ENCODE results near the gene POLR2C.
"Not testable (repeated sequence)": the region's sequence is repeated elsewhere in the genome, so short reads cannot be mapped to it uniquely, and the experiment has no call there.

Gene POLR2C

DNA sequence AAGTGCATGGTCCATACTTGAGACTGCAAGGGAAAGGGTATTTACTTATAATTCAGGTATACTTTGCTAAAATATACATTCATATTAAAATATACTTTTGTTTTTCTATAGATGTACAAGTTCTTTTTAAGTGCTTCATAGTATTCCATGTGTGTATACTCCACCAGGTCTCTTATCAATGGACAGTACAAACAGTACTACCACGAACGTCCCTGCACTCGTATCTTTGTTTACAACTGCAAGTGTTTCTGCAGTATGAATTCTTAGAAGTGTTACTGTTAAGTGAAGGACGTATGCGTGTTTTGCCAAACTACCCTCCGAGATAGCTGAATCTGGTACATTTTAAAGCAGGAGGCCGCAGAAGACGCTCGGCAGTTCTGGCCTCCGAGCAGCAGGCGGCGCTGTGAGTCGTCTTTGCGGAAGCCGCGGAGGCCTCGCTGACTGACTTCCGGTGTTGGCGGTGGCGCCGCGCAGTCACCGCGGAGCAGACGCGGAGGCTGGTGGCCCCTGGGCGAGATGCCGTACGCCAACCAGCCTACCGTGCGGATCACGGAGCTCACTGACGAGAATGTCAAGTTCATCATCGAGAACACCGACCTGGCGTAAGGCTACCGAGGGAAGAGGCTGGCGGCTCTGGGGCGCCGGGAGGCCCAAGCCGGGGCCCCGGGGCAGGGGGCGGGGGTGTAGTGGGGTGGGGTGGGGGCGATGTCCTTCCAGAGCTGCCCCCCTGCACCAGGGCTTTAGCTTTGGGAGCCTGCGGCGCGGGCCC lies at the start of gene POLR2C:
Gene POLR2C (plus strand): TSS at position 471 of the 769 bp plus-strand sequence. CDS start 46 bp downstream, at position 517.
- DNase-seq (ENCODE audit: low spot score) = peak; percentile 93

DNA sequence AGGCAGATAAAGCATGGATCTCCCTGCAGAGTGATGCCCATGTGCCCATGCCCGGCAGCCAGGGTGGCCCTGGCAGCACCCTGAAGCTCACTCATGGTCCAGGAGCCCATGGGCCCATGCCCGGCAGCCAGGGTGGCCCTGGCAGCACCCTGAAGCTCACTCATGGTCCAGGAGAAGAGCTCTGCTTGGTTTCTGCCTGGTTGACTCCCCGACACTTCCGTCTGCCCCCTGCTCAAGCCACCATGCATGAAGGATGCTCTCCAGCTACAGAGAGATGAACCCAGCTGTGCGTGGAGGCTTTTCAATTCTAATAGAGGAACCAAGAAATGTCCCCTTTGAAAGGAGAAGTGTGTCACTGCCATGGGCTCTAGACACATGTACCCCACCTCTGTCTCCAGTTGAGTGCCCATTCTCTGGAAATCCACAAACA lies 49.2 kb upstream of the POLR2C start:
- no peak for DNase-seq (ENCODE audit: low spot score)

DNA sequence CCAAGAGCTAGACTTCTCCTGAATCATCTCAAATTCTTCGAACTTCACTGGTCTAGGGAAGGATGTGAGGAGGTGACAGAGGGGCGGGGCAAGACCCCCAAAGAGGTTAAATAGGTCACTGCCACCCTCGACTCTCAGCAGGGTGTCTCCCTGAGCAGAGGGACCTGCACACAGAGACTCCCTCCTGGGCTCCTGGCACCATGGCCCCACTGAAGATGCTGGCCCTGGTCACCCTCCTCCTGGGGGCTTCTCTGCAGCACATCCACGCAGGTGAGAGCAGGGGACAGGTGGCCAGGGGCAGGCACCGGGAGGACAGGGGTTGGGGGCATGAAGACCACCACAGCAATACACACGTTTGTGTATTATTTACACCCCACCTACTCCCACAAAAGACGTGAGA lies 48.7 kb upstream of the POLR2C start:
- no peak for DNase-seq (ENCODE audit: low spot score)

DNA sequence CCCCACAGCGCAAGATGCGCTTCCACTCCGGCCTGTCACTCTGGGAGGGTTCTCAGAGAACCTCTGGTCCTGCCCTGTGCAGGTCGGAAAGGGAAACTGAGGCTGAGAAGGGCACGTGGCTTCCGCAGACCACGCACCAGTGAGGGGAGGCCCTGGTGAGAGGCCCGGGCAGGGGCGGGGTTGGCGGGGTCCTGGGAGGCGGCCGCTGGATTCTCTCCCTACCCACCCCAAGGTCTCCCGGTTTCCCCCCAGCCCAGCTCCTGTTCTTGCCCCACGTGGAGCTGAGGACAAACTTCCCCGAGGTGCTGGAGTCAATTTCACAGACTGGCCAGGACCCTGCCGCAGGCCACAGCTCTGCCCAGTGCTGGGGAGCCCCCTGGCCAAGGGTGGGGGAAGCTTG lies 46.4 kb upstream of the POLR2C start:
- DNase-seq (ENCODE audit: low spot score) = no peak

DNA sequence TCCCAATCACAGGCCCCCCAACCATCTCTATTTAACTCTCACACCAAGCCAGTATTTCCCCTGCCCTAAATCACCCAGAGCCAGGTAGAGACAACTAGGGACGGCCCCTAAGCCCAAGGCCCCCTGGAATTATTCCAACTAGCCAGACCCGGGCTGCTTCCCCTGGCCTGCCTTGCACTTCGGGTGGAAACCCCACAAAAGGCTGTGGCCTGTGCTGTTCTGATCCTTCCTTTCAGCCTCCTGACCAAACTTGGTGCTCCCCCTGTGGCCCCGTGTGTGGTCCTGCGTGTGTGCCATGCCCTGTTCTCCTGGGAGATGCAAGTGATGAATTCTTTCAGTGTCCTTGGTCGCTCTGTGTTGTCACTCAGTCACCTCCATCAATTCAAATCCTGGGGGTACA lies 43.0 kb upstream of the POLR2C start:
- DNase-seq (ENCODE audit: low spot score) = no peak

DNA sequence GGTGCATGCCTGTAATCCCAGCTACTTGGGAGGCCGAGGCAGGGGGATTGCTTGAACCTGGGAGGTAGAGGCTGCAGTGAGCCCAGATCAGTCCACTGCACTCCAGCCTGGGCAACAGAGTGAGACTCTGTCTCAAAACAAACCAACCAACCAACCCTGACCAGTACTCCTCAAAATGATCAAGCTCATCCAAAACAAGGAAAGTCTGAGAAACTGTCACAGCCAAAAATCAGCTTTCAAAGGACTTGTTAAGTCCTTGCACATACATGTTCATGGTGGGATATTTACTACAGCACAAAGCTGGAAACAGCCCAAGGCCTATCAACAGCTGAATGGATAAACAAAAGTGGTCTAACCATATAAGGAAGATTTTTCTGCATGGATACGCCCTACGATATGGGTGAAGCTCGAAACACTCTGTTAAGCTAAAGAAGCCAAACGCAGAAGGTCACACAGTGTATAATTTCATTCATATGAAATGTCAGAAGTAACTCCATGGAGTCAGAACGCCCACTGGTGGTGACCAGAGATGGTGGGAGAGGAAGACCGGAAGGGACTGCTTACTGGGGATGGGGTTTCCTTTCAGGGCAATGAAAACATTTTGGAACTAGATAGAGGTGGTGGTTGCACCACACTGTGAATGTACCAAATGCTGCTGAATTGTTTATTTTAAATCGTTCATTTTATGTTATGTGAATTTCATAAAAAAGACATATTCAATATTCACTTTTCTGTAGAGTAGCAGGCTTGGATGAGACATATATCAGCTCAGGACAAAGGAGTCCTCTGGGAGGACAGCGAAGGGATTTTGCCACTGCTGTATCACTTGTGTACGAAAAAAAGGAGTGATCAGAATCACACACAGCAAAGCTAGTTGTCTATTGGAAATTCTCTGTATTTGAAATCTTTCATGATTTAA lies 40.2 kb upstream of the POLR2C start:
- DNase-seq (ENCODE audit: low spot score) = no peak

DNA sequence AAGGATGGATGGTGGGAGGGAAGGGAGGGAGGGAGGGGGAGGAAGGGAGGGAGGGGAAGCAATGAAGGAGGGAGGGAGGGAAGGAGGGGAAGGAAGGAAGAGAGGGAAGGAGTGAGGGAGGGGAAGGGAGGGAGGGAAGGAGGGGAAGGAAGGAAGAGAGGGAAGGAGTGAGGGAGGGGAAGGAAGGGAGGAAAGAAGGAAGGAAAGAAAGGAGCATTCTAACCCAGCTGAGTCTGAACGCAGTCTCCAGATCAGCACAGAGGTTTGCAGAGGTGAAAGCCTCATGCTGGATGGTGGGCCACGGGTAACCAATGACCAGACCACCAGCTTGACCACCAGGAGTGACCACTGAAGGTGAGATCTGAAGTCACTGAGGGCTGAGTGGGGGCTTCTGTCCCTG lies 39.3 kb upstream of the POLR2C start:
- no peak for DNase-seq (ENCODE audit: low spot score)

DNA sequence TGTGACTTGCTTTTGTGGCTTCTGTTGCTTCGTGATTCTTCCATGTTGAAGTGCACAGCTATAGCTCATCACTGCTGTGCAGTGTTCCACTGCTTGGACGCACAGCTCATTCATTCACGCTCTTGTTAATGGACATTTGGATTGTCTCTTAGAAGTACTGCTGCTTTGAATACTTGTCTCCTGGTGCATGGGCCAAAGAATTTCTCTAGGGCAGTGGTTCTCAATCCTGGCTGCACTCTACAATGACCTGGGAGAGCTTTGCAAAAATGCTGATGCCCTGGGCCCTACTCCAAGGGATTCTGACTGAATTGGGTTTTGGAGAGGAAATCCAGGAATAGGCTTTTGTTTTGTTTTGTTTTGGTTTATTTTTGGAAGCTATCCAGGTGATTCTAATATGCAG lies 37.9 kb upstream of the POLR2C start:
- no peak for DNase-seq (ENCODE audit: low spot score)

DNA sequence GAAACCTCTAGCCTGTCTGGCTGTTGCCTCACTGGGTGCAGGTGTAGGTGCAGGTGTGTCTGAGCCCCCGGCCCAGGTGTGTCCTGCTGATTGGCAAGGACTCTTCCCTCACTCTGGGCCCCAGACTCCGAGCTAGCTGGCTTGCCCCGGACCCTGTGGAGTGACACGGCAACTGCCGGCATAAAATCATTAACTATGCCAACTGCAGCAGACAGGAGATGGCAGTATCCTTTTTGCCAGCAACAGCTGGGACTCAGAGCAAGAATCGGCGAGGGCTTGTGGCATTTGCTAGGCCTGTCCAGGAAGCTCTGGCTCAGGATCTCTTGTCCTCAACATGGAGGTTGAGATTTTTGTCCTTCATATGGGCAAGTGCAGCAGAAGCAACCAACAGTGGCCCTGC lies 36.1 kb upstream of the POLR2C start:
- DNase-seq (ENCODE audit: low spot score) = no peak

DNA sequence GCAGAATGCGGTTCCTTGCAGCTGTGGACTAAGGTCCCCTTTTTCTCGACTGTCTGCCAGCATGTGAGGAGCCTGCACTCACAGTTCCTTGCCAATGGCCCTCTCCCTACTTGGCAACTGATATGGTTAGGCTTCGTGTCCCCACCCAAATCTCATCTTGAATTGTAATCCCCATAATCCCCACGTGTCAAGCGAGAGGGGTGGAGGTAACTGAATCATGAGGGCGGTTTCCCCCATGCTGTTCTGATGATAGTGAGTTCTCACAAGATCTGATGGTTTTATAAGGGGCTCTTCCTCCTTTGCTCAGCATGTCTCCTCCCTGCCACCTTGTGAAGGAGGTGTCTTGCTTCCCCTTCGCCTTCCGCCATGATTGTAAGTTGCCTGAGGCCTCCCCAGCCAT lies 35.2 kb upstream of the POLR2C start:
- no peak for DNase-seq (ENCODE audit: low spot score)

DNA sequence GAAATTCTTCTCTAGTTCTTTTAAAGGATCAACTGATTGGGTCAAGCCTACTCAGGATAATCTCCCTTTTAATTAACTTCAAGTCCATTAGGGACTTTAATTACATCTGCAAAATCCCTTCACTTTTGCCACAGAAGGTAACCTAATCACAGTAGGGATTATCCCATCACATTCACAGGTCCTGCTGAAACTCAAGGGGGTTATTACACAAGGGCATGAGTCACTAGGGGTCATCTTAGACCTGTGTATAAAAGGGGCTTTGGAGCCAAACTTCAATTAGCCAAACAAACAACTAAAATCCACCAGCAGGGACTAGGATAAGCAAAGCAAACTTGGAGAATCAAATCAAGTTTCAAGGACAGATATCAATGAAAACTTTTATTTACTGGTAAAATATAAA lies 34.7 kb upstream of the POLR2C start:
- DNase-seq (ENCODE audit: low spot score) = no peak

DNA sequence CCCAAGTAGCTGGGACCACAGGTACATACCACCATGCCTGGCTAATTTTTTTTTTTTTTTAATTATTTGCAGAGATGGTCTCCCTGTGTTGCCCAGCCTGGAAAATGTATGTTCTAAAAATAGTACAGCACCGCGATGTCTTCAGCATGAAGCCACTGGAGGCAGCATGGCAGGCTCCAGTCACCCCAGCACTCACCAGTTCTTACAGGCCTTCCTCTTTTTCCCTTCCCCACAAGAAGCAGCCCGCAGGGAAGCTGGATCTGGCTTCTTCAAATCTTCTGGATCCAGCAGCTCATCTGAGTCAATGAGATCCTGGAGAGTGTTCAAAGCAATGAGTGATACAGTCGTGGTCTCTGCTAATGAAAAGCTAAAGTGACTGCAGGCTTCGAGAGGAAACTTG lies 31.5 kb upstream of the POLR2C start:
- DNase-seq (ENCODE audit: low spot score) = no peak

DNA sequence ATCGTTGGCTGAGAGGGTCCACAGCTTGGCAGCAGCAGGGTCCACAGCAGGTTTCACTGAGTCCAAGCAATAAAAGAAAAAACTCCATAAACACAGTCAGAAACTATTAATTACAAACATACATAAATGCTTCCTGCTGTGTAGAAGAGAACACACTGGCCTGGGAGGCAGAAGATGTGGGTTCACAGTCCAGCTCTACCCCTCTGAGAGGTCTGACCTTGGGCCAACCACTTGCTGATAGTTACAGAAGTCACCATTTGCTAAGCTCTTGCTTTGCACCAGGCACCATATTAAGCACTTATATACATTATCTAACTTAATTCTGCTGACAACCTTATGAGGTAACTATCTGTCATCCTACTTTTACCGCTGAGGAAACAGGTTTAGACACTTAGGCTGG lies 30.0 kb upstream of the POLR2C start:
- no peak for DNase-seq (ENCODE audit: low spot score)

DNA sequence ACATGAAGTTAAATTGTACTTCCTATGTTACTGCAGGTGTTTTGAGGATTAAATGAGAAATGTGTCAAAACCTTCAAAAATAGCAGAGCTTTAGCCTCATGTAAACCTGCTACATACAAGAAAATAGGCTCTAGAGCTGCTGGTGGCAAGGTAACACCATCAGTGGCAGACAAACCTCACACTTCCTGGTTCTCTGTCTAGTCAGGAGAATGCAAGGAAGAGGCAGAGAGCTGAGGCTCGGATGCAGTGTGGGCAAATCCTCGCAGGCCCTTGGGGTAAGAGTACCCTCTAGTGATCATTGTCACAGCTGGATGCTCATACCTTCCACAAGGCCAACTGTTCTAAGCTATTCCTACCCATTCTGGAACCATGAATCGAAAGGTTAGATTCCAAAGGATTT lies 29.5 kb upstream of the POLR2C start:
- DNase-seq (ENCODE audit: low spot score) = no peak

DNA sequence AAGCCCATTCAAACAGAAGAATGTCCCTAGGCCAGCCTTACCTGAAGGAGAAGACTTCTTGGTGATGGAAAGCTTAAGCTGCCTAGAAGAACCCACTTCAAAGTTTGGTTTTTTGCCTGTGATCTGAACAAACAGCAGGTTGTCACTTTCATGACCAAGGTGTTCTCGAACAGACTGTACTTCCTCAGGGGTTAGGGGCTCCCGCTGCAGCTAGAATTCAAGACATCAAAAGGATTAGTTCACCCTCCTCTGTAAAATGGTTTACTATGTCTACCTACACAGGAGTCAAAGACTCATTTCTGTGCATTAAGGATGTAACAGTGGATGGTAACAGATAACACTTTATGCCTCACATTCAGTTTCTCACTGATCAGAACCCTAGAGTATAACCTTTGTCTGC lies 28.5 kb upstream of the POLR2C start:
- DNase-seq (ENCODE audit: low spot score) = no peak

DNA sequence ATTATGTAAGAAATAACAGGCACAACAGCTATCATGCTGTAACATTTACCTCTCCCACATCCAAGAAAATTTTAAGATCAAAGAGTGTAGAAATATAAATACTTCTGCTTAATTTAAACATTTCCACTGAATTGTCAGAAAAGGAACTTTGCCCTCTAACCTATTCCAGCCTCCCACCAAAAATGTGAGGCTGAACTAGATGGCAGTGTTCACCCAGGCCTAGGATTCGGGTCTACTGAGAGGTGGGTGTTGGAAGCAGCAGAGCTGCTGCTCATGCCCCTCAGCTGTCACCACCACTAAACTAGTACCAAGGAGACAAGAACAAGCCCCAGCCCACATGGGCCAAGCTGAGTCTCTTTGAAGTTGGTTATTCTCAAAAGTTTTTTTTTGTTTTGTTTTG lies 26.6 kb upstream of the POLR2C start:
- no peak for DNase-seq (ENCODE audit: low spot score)

DNA sequence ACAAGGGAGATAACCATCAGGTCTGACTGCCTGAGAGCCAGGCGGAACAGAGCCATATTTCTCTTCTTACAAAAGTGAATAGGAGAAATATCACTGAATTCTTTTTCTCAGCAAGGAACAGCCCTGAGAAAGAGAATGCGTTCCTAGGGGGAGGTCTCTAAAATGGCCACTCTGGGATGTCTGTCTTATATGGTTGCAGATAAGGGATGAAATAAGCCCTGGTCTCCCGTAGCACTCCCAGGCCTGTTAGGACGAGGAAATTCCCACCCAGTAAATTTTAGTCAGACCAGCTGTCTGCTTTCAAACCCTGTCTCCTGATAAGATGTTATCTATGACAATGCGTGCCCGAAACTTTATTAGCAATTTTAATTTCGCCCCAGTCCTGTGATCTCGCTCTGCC lies 22.5 kb upstream of the POLR2C start:
- DNase-seq (ENCODE audit: low spot score) = not testable (repeated sequence)

DNA sequence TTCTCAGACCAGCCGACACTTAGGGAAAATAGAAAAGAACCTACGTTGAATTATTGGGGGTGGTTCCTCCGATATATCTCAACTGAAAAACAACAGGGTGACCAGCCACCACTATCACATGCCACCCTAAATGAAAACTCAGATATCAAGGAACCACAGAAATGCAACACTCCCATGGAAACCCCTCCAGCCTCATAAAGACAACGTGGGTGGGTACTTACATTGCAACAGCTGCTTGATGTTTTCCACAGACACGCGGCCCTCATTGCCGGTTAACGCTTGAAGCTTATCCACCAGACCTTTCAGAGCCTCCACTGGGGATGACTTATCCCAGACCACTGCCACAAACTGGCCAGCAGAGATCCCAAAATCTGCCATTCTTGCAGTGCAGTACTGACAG lies 21.9 kb upstream of the POLR2C start:
- DNase-seq (ENCODE audit: low spot score) = not testable (repeated sequence)

DNA sequence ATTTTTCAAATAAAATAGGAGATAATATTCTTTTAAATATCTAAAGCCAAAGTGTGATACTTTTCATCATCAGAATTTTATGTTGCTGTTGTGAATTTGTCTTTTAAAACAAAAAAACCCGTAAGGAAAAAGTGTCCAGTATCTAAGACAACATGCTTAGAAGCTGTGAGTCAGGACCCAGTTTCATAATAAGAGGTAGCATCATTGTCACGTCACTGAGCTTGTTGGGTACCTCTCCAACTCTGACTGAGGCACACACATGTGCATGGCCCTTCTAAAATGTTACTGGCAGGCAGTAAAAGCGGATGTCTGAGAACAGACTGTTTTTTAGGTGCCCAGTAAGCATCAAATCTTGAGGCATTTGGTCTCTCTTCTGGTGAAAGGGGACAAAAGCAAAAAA lies 17.8 kb upstream of the POLR2C start:
- DNase-seq (ENCODE audit: low spot score) = peak; percentile 11

DNA sequence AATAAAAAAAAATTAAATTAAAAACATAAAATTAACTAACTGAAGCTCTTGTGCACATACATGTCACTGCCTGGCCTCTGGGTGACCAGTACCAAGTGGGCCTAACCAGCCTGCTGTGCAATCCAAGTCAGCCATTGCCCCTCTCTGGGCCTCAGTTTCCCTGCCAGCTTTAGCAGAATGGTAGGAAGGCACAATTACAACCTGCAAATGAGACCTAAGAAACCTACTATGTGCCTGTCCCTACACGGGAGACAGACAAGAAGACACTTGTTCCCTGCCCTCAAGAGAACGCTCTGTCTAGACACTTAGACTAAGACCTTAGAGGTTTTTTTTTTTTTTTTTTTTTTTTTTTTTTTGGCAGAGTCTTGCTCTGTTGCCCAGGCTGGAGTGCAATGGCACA lies 17.0 kb upstream of the POLR2C start:
- no peak for DNase-seq (ENCODE audit: low spot score)

DNA sequence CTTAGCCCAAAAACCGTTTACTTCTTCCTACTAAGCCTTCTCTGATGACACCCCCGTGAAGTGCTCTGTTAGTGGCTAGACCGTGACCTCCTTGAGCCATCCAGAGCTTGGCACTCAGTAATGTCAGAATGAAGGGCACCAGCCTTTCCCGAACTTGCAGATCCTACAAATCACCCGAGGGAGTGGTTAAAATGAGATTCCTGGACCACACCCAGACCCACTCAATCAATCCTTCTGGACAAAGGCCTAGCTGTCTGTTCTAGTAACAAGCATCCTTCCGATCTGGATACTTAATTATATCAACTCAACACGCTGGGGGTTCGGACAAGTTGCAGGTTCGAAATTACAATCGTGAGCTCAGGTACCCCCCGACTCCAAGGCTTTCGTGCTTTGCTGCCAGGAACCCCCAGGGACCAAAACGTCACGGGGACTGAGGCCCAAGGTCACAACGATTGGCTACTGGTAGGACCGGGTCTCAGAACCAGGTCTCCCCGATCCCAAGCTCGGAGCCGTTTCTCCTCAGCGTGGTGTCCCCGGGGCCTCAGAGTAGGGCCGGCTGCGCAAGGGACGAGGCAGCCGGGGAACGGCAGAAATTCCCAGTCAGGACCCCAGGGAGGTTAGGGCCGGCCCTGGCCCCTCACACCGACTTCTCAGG lies 15.8 kb upstream of the POLR2C start:
- peak; percentile 27 for DNase-seq (ENCODE audit: low spot score)

DNA sequence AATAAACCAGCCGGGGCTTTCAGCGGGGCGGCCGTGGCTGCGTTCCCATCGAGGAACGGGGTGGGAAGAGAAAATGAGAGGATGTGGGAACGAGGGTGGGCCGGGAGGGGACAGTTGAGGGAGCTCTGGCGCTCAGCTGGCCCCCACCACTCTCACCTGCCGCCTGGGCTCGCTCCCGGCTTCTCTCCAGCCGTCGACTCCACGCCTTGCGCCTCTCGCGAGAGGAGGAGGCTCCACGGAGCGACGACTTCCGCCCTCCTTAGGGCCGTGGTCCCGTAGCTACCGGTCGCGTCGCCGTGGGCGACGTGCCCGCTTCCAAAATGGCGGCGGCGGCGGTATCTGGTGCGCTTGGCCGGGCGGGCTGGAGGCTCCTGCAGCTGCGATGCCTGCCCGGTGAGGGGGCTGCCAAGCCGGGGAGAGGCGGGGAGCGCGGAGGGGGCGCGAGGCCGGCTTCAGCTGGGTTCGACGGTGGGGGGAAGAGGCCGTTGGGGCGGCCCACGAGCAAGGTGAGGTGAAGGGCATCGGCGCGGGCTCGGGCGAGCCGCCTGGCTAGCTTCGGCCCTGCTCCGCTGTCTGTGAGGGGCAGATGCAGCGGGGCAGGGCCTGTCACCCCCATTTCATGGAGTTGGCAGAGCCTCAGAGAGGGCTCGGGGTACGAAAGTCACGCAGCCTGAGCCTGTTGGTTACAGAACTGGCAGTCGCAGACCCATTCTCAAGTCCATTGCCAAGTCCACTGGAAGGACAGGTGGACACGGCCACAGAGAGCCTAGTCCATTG lies 15.1 kb upstream of the POLR2C start, which contains the start of the genes CIAPIN1 and COQ9:
Gene CIAPIN1 (minus strand): TSS at position 200 of the 777 bp plus-strand sequence. CDS start 6,457 bp downstream, outside the sequence.
Gene COQ9 (plus strand): TSS at position 294 of the 777 bp plus-strand sequence. CDS start 27 bp downstream, at position 321.
- peak; percentile 96 for DNase-seq (ENCODE audit: low spot score)

Measured in activated CD4-positive, alpha-beta T cell treated with anti-CD3 and anti-CD28 coated beads, Interleukin-2, Interleukin-4, amounts not matched to agents 100 ng/mL and 50 ng/mL, durations not matched to agents 16 hours and 8 hours (primary cell).